B cell (primary cell): ENCODE results near the gene SLITRK4. TPM values are rescaled to one million over a fixed set of nuclear protein-coding genes. Genes with fewer than 3 reads are reported as not detected.

ENCODE experiments used
- ATAC-seq: fragments of 200-7000 bp; cut with Tn5 transposase; one replicate; pipeline ENCODE4 v1.10.0; 2021; ENCODE audit warnings: low read depth, mild to moderate bottlenecking, moderate number of reproducible peaks, moderate library complexity
- CTCF ChIA-PET: fragments of 350-600 bp; sonication (Branson Sonifier 250); formaldehyde crosslinking; loops from one replicate; lab custom pipeline; 2021; ENCODE audit warnings: antibody characterized with exemption, inconsistent platforms; lab: Charles Lee
- POLR2A ChIA-PET: fragments of 350-600 bp; sonication (Branson Sonifier 250); formaldehyde crosslinking; loops from one replicate; lab custom pipeline; 2021; ENCODE audit warnings: antibody characterized with exemption; lab: Charles Lee
- DNase-seq: peaks from one replicate; pipeline ENCODE4 v3.0.0; 2013
- H2AFZ ChIP-seq: 2 replicates; pipeline ENCODE4 v1.6.1; 2012; ENCODE audit warnings: mild to moderate bottlenecking, low read depth, low read length; ENCODE audit not compliant: insufficient read depth, poor library complexity, severe bottlenecking
- H3K27ac ChIP-seq, 2 donors: 1 replicate in 1 of 2; 2 replicates in 1 of 2; pipeline ENCODE4 v1.5.1; 2012 to 2013; ENCODE audit warnings: low read length in 2 of 2, mild to moderate bottlenecking in 2 of 2, moderate library complexity in 1 of 2
- H3K27me3 ChIP-seq, 4 experiments: fragments of 200-600 bp in 1 of 4; sonication (generic) in 1 of 4; replicated peaks in 1 of 4; 1 replicate in 2 of 4; 2 replicates in 2 of 4; pipeline versions ENCODE4 v1.6.1 to v1.7.0; 2013 to 2016; ENCODE audit warnings: low read length in 3 of 4, mild to moderate bottlenecking in 2 of 4, mixed read lengths in 1 of 4, moderate library complexity in 1 of 4; ENCODE audit not compliant: insufficient read depth in 4 of 4, control insufficient read depth in 3 of 4; ENCODE audit errors: control extremely low read depth in 1 of 4
- H3K36me3 ChIP-seq, 2 experiments: replicated peaks in 1 of 2; 1 replicate in 1 of 2; 2 replicates in 1 of 2; pipeline versions ENCODE4 v1.6.1 to v1.7.1; 2013; ENCODE audit warnings: low read length in 1 of 2; ENCODE audit not compliant: insufficient read depth in 2 of 2, control insufficient read depth in 1 of 2; ENCODE audit errors: control extremely low read depth in 1 of 2, extremely low read depth in 1 of 2
- H3K4me1 ChIP-seq, 2 donors: fragments of 200-600 bp in 1 of 2; sonication (generic) in 1 of 2; 1 replicate in 1 of 2; 2 replicates in 1 of 2; pipeline versions ENCODE4 v1.5.1 to v1.6.1; 2013 to 2017; ENCODE audit warnings: low read length in 2 of 2; ENCODE audit not compliant: control insufficient read depth in 2 of 2, insufficient read depth in 2 of 2
- H3K4me2 ChIP-seq: replicated peaks from 2 replicates; pipeline ENCODE3; 2012; ENCODE audit warnings: mild to moderate bottlenecking, low read depth, low read length; ENCODE audit not compliant: poor library complexity, severe bottlenecking
- H3K4me3 ChIP-seq, 5 experiments: fragments of 200-600 bp in 1 of 5; sonication (generic) in 1 of 5; 1 replicate in 3 of 5; 2 replicates in 2 of 5; pipeline versions ENCODE4 v1.5.1 to v1.7.0; 2011 to 2016; ENCODE audit warnings: low read length in 4 of 5, mild to moderate bottlenecking in 4 of 5, low read depth in 2 of 5, control low read depth in 1 of 5, moderate library complexity in 1 of 5; ENCODE audit not compliant: insufficient read depth in 1 of 5; ENCODE audit errors: control extremely low read depth in 1 of 5, extremely low read depth in 1 of 5
- H3K79me2 ChIP-seq: fragments of 200-600 bp; sonication (generic); one replicate; pipeline ENCODE4 v1.6.0; 2016; ENCODE audit warnings: low read length; ENCODE audit not compliant: control insufficient read depth, insufficient read depth
- H3K9ac ChIP-seq: fragments of 200-600 bp; sonication (generic); 2 replicates; pipeline ENCODE4 v1.6.1; 2017; ENCODE audit warnings: mild to moderate bottlenecking, low read length, moderate library complexity
- H3K9me3 ChIP-seq, 3 donors: one replicate each; pipeline versions ENCODE4 v1.6.1 to v1.7.1; 2013; ENCODE audit warnings: low read length in 2 of 3; ENCODE audit not compliant: control insufficient read depth in 2 of 3, insufficient read depth in 1 of 3; ENCODE audit errors: control extremely low read depth in 1 of 3
- H4K20me1 ChIP-seq: 2 replicates; pipeline ENCODE4 v1.6.0; 2012; ENCODE audit warnings: mild to moderate bottlenecking, low read length; ENCODE audit not compliant: insufficient read depth, control insufficient read depth, poor library complexity, severe bottlenecking
- H3K27ac Mint-ChIP-seq: one replicate; pipeline ENCODE4 v1.8.0; 2021; ENCODE audit warnings: mixed read lengths
- H3K27me3 Mint-ChIP-seq: one replicate; pipeline ENCODE4 v1.8.0; 2021; ENCODE audit warnings: mixed read lengths
- H3K4me1 Mint-ChIP-seq: one replicate; pipeline ENCODE4 v1.8.0; 2021; ENCODE audit warnings: mixed read lengths
- H3K4me3 Mint-ChIP-seq: one replicate; pipeline ENCODE4 v1.8.0; 2021; ENCODE audit warnings: mixed read lengths
- H3K9me3 Mint-ChIP-seq: one replicate; pipeline ENCODE4 v1.8.0; 2022; ENCODE audit warnings: mixed read lengths; ENCODE audit not compliant: insufficient read depth
- EZH2 ChIP-seq: IDR thresholded peaks from 2 replicates; pipeline ENCODE4 v1.6.1; 2012; ENCODE audit warnings: borderline replicate concordance, low read depth, mild to moderate bottlenecking, moderate library complexity, low read length; ENCODE audit not compliant: insufficient read depth, poor library complexity, severe bottlenecking
- WGBS: methylation state at CpG from one replicate; pipeline ENCODE4 v1.1.5; 2013; ENCODE audit warnings: missing lambda C conversion rate; ENCODE audit not compliant: insufficient coverage; 5-methylcytosine and 5-hydroxymethylcytosine counted together
- intact Hi-C: fragments of 100-400 bp; cut with micrococcal nuclease; formaldehyde crosslinking; loops from one replicate; pipeline ENCODE4 v1.10.0; 2022
- polyA plus RNA-seq: library from polyadenylated mRNA; depleted of rRNA; stranded (reverse); fragments of >200 nt; gene quantifications from 2 replicates; pipeline ENCODE4 v1.2.3, GENCODE V29; 2012
- total RNA-seq, 2 donors: library from RNA; stranded (reverse); fragments of 120-200 nt in 1 of 2; gene quantifications; 1 replicate in 1 of 2; 2 replicates in 1 of 2; pipeline versions ENCODE4 v1.2.3 to v1.2.4, GENCODE V29; 2013 to 2022
- TF ChIP-seq, protein P1 (sequence below): fragments of 200-600 bp; IDR thresholded peaks from one replicate; pipeline ENCODE4 v1.8.0; 2022; ENCODE audit warnings: antibody characterized with exemption, mild to moderate bottlenecking

Gene SLITRK4
- total and polyA plus RNA-seq, 2 donors (not counting 1 experiment from before 2014, with no cell fraction given) = 0.01 TPM; not detected in 1

DNA sequence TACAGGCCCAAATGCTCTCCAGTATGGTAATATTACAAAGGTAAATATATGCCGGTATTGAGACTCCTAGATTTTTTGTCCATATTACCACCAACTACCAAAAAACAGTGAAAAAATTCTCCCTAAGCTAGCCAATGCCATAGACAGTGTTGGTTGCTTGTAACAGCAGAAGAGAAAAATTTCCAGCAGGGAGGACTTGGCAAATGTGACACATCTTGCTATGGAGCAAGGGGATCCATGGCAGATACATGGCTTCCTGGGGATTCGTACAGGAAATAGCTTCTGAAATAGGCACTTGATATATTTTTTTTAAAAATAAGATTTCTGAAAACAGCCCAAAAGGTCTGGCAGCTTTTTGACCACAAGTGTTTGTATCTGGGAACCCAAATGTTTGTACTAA, 14.6 kb downstream of the SLITRK4 start:
- H3K4me2 ChIP-seq = no peak overlapping the region
- no peaks in the 10 kb centered on the region for H3K9me3 ChIP-seq
- no peaks in the 10 kb centered on the region for H3K27me3 ChIP-seq
- no peaks in the 10 kb centered on the region for H3K9me3 Mint-ChIP-seq
- no peaks in the 10 kb centered on the region for H3K79me2 ChIP-seq
- ChIA-PET POLR2A (no interaction called here), CTCF (no interaction called here)
- H3K4me3 ChIP-seq = no peak overlapping the region
- H3K4me1 ChIP-seq = no peaks in the 10 kb centered on the region
- intact Hi-C loops = no loop called here
- no peaks in the 10 kb centered on the region for H3K36me3 ChIP-seq
- WGBS = no CpG with 5 or more reads among the region's 2 CpGs
- no peaks in the 10 kb centered on the region for H3K27me3 Mint-ChIP-seq
- DNase-seq = no peak
- H3K4me1 Mint-ChIP-seq = no peaks in the 10 kb centered on the region
- no peak overlapping the region for H3K4me3 Mint-ChIP-seq
- ATAC-seq = no peak
- no peak overlapping the region for H3K27ac Mint-ChIP-seq
- TF ChIP-seq, protein P1, sequence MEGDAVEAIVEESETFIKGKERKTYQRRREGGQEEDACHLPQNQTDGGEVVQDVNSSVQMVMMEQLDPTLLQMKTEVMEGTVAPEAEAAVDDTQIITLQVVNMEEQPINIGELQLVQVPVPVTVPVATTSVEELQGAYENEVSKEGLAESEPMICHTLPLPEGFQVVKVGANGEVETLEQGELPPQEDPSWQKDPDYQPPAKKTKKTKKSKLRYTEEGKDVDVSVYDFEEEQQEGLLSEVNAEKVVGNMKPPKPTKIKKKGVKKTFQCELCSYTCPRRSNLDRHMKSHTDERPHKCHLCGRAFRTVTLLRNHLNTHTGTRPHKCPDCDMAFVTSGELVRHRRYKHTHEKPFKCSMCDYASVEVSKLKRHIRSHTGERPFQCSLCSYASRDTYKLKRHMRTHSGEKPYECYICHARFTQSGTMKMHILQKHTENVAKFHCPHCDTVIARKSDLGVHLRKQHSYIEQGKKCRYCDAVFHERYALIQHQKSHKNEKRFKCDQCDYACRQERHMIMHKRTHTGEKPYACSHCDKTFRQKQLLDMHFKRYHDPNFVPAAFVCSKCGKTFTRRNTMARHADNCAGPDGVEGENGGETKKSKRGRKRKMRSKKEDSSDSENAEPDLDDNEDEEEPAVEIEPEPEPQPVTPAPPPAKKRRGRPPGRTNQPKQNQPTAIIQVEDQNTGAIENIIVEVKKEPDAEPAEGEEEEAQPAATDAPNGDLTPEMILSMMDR = no peak
- TF ChIP-seq EZH2 = no peak
- no peak overlapping the region for H2AFZ ChIP-seq
- H3K27ac ChIP-seq = no peak overlapping the region
- no peaks in the 10 kb centered on the region for H4K20me1 ChIP-seq
- H3K9ac ChIP-seq = no peak overlapping the region

DNA sequence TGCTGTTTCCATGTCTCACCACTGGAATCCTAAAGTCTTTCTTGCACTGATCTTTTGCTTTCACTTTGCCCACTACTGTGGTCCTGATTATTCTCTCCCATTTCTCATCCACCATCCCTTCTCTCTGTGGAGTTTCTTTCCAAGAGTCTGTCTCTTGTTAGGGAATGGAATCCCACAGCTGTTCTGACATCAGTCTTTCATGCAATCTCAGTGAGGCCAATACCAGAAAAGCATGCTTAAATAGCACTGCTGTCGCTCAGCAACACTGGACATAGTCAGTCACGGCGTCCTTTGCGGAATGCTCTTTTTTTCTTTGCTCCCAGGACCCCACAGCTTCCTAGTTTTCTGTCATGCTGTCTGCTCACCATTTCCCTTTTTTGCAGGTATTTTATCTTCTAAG, 20.1 kb downstream of the SLITRK4 start:
- Histone ChIP-seq H3K36me3 (no peaks in the 10 kb centered on the region), H3K9me3 (no peaks in the 10 kb centered on the region), H2AFZ (no peak overlapping the region), H3K9ac (no peak overlapping the region), H3K4me3 (no peak overlapping the region), H4K20me1 (no peaks in the 10 kb centered on the region), H3K27me3 (no peaks in the 10 kb centered on the region), H3K79me2 (no peaks in the 10 kb centered on the region), H3K4me1 (no peaks in the 10 kb centered on the region), H3K4me2 (no peak overlapping the region), H3K27ac (no peak overlapping the region)
- Mint-ChIP-seq H3K27me3 (no peaks in the 10 kb centered on the region), H3K4me1 (no peaks in the 10 kb centered on the region), H3K9me3 (peaks cover 2% of the 10 kb centered on the region), H3K4me3 (no peak overlapping the region), H3K27ac (no peak overlapping the region)
- intact Hi-C loops = no loop called here
- ATAC-seq (no peak), DNase-seq (no peak)
- TF ChIP-seq, protein P1 = no peak
- TF ChIP-seq EZH2 = no peak
- no CpG with 5 or more reads among the region's 4 CpGs for whole genome bisulfite sequencing
- ChIA-PET CTCF (no interaction called here), POLR2A (no interaction called here)
